GM19099 (cell line): ENCODE data around the gene MEI4.

Experiments used
- POLR2A ChIP-seq: IDR thresholded peaks from 3 replicates; pipeline ENCODE4 v1.6.1; 2011; ENCODE audit warnings: low read depth; ENCODE audit not compliant: insufficient read length; ENCODE audit errors: extremely low read depth

The MEI4 gene

DNA sequence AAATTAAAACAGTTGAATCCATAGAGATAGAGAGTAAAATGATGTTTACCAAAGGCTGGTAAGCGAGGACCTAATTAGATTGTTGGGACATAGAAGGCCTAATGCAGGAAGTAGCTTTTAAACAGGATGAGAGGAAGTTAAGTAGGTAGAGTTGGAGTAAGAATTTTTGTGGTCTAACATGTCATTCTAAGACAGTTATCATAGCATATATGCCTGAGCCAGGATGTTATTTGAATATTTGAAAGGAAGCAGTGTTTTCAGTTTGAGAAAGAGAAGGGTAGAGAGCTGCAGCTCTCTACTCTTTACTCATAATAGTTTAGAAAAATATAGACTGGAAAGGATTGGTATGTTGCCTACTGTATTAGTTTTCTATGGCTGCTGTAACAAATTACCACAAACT, 121.6 kb downstream of the MEI4 start:
- no peak for TF ChIP-seq POLR2A

DNA sequence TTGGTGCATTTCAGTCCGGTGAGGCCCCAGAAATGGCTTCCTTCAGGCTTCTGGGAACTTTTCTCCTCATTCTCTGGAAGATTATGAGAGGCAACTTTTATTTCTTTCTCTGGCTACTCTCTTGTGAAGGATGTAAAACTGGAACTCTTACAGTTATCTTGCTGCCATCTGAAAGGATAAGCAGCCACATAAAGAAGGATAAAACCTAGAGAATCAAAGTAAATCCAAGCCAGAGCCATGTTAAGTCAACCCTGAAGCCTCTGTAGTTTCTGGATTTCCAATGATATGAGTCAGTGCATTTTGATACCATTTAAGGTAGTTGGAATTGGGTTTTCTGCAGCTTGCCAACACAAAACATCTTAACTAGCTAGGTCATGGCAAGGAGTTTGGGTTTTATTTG, 123.6 kb downstream of the MEI4 start:
- no peak for TF ChIP-seq POLR2A

- no peak for TF ChIP-seq POLR2A
These were observed 125.7 kb downstream of the MEI4 start for GRCh38 chr6:77778527-77778926.

DNA sequence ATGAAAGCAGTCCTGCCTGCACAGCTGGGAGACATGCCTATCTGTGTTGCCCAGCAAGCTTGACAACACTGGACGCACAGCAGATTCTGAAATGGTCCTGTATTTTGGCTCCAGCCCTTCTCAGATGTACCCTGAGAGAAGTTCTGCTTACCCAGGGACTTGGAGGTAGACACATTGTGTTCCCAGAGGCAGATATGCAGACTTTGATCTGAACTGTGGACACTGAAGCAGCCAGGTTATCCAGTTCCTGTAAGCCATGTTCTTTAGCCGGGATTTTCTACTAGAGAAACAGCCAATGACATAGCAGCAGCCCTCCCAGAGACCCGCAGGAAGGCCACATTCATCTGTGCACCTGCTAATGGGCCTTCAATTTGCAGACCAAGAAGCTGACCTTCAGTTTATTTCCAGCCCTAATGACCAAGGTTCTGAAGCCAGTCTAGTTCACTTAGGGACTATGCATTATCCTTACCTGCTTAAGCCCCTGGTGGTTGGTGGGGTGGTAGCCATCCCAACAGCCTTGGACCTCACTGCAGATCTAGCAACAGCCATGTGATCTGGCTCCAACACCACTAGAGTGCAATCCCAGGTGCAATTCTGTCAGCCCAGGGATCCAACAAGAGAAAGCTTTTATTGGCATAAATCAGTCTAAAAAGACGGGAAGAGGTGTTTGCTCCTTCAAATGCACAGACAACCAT, 134.2 kb downstream of the MEI4 start:
- TF ChIP-seq POLR2A, result no peak

DNA sequence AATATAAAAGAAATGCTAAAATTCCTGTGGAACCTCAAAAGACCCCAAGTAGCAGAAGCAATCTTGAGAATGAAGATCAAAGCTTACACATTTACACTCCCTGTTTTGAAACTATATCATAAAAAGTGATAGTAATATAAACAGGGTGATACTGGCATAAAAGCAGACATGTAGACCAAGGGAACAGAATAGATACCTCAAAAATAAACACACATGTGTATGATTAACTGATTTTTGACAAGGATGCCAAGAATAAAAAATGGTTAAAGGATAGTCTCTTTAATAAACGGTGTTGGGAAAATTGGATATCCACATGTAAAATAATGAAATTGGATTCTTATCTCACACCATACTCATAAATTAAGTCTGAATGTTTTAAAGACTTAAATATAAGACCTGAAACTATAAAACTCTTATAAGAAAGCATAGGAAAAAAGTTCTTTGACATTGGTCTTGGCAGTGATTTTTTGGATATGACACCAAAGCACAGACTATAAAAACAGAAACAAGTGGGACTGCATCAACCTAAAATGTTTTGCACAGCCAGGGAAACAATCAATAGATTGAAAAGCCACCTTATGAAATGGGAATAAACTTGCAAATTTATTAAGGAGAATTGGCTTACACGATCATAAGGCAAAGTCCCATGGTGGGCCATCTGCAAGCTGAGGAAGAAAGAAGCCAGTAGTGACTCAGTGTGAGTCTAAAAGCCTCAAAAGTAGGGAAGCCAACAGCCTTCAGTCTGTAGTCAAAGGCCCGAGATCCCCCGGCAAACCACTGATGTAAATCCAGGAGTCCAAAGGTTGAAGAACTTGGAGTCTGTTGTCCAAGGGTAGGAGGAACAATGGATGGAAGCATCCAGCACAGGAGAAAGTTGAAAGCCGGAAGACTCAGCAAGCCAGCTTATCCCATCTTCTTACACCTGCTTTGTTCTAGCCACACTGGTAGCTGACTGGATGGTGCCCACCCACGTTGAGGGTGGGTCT, 144.3 kb downstream of the MEI4 start:
- TF ChIP-seq POLR2A, result no peak

GRCh38 chr6:77812304-77812703, 159.5 kb downstream of the MEI4 start:
- TF ChIP-seq POLR2A, result no peak

GRCh38 chr6:77813090-77813489, 160.3 kb downstream of the MEI4 start:
- no peak for TF ChIP-seq POLR2A

DNA sequence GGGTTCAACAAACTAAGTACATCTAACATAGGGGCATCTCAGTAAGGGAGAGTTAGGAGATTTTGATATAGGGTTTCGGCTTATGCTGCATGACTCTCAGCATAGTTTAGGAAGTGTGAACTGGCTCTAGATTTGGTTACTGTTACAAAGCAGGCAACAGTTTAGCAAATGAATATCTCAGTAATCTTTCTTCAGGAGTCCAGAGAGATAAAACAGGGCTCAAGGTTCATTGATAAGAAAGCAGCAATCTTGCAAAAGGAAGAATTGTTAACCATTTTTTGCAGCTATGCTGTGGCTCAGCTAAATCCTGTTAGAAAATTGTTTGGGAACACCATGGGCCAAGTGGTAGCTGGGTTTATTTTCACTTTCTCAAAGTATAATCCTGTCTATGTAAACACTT, 161.3 kb downstream of the MEI4 start:
- TF ChIP-seq POLR2A, result no peak

DNA sequence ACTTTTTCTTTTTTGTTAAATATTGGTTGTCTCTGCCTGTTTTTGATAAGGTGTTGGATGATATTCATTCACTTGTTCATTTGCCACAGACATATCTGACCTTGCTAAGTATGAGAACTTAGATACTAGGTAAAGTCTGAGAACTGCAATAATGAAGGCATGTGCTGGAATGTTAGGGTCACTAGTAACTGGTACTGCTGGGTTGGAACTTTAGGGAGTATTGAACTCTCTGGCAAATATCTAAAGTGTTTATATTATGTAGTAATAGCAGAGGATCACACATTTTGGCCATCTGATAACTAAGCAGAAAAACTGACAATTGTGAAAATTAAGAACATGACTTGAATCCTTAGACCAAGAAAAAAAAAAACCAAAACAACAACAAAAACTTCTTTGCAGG, 162.7 kb downstream of the MEI4 start:
- TF ChIP-seq POLR2A, result no peak

DNA sequence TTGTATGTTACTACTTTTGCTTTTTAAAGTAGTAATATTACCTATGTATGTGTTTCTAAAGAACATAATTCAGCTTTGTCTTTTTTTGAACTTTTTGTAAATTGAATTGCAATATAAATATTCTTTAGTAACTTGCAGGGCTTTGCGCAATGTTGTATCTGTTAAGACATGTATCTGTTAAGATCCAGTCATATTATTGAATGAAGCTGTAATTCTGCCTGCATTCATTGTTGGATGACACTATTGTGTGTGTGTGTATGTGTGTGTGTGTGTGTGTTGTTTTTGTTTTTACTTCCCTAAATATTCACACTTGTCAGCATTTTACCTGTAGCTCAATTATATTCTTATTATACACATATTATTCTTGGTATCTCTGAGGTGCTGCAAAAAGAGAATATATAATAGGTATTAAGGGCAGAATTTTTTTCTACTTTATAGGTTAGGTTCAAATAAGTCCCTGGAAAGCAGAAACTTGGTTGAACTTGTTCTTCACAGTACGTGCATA, 164.0 kb downstream of the MEI4 start:
- no peak for TF ChIP-seq POLR2A

GRCh38 chr6:77822265-77822664, 169.4 kb downstream of the MEI4 start:
- TF ChIP-seq POLR2A, result no peak

- TF ChIP-seq POLR2A, result no peak
These were observed 172.4 kb downstream of the MEI4 start for GRCh38 chr6:77825204-77825603.

DNA sequence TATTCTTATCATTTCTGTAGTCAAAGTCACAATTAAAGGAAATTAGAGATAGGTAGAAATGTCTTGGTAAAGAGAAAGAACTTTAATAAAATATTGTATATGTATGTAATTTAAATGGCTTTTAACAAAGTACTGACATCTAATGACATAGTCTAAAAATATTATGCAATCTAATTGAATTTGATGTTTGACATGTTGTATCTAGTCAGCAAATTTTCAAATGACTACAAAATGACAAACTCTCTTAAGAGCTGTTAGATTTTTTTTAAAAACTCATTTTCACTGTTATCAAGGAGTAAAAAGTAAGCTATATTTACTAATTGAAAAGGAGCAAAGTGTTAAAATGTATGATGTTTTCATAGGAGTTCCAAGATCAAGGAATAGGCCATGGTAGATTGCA, 176.9 kb downstream of the MEI4 start:
- TF ChIP-seq POLR2A, result no peak

DNA sequence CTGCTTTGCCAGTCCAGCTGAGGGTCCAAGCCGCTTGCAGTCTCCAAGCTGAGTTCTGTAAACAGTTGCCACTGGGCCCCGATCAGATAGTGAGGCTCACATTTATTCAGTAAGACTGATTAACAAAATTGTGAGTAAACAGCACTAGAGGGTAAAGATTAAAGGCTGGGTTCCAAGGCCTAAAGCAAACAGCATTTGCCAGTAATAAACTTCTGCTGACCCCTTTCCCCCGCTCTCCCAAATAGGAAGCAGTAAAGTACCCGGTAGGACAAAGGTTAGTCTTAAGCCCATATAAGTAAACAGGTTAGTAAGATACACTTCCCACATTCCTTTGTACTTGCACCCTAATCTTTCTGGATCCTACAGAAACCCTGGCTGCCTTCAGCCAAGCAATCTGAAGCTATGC, 181.8 kb downstream of the MEI4 start:
- no peak for TF ChIP-seq POLR2A

GRCh38 chr6:77837034-77837784, 184.4 kb downstream of the MEI4 start:
- no peak for TF ChIP-seq POLR2A

DNA sequence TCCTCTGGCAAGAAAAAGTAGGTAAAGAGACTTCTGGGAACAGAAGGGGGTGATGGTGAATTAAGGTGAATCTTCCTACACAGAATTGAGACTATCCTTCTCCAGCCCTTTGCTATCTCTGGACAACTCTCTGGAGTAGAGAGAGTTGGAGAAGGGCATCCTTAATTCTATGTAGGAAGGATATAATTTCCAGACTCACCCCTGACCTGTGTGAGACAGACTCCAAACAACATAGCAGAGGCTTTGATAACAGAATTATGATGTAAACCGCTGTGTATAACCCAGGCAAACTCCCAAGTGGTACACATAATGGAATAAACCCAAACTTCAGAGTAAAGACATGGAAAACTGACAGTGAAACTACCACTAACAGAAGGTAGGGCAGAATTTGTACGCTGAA, 186.5 kb downstream of the MEI4 start:
- no peak for TF ChIP-seq POLR2A

GRCh38 chr6:77844822-77845221, 192.0 kb downstream of the MEI4 start:
- no peak for TF ChIP-seq POLR2A
